Epithelial cell of proximal tubule (primary cell): ENCODE measurements around the gene SCCPDH. TPM values are rescaled to one million over a fixed set of nuclear protein-coding genes. Genes with fewer than 3 reads are reported as not detected.

Experiments
- DNase-seq: peaks from one replicate; pipeline ENCODE4 v3.0.0-alpha.2; 2011; ENCODE audit warnings: low read depth
- H3K4me3 ChIP-seq: 2 replicates; pipeline ENCODE4 v1.5.1; 2011; ENCODE audit warnings: low read depth, mild to moderate bottlenecking, low read length
- total RNA-seq: library from RNA; depleted of rRNA; stranded (reverse); fragments of >200 nt; gene quantifications from 2 replicates; pipeline ENCODE4 v1.2.3, GENCODE V29; 2015
- TF ChIP-seq, protein P1 (sequence below): conservative IDR thresholded peaks from 2 replicates; pipeline ENCODE4 v1.5.1; 2012; ENCODE audit warnings: low read depth, mild to moderate bottlenecking, low read length

Gene SCCPDH
- total RNA-seq, 1 donor from 2014 or later = 40.8 TPM

DNA sequence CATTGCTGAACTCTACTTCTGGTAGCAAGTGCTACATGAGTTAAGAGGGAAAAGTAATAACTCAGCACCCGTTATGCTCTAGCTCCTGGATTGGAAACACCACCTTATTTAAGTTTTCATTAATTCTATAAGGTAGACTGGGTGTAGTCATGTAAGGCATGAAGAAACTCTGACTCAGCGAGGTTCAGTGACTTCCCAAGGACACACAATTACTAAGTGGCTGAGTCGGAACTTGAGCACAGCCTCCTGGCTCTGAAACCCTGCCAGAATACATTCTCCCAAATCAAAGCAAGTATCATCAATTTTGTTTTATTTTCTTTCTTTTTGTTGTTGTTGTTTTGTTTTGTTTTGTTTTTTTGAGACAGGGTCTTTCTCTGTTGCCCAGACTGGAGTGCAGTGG lies 29.1 kb upstream of the SCCPDH start:
- DNase-seq = no peak
- H3K4me3 ChIP-seq = no peak overlapping the region
- TF ChIP-seq, protein P1, sequence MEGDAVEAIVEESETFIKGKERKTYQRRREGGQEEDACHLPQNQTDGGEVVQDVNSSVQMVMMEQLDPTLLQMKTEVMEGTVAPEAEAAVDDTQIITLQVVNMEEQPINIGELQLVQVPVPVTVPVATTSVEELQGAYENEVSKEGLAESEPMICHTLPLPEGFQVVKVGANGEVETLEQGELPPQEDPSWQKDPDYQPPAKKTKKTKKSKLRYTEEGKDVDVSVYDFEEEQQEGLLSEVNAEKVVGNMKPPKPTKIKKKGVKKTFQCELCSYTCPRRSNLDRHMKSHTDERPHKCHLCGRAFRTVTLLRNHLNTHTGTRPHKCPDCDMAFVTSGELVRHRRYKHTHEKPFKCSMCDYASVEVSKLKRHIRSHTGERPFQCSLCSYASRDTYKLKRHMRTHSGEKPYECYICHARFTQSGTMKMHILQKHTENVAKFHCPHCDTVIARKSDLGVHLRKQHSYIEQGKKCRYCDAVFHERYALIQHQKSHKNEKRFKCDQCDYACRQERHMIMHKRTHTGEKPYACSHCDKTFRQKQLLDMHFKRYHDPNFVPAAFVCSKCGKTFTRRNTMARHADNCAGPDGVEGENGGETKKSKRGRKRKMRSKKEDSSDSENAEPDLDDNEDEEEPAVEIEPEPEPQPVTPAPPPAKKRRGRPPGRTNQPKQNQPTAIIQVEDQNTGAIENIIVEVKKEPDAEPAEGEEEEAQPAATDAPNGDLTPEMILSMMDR = no peak

DNA sequence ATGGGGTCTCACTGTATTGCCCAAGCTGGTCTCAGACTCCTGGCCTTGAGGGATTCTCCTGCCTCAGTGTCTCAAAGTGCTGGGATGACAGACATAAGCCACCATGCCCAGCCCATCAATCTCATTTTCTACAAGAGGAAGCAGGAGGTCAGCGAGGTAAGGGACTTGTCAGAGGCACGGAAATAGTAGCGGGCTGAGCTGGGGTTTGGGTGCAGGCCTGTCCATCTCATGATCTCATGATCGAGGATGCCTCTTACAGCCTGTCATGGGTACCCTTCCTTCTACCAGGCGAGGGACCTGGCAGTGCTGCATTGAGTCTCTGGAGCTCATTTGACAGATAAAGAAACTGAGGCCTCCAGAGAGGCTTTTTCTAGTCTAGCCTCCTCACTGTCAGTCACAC lies 28.5 kb upstream of the SCCPDH start:
- TF ChIP-seq, protein P1 = no peak
- no peak for DNase-seq

DNA sequence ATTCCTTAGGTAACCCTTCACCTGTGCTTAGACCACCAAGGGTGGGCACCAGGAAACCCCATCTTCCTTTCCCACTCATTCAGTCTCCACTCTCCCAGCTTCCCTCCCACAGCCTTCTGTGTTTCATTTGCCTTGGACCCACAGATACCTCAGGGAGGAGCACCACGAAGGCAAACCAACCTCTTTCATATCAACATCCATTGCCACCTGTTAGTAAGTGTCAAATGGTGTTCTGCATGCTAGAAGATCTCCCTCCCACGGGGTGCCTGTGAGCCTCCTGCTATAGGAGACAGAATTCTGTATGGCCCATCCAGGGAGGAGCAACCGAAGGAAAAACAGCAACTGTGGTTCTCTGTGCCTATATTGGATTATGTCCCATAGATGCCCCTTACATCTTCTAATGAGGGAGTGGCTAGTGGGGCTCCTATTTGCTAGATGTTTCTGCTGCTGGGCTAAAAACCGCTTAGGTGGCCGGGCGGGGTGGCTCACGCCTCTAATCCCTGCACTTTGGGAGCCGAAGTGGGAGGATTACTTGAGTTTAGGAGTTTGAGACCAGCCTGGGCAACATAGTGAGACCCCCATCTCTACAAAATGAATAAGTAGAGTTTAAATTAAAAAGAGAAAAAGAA lies 25.6 kb upstream of the SCCPDH start:
- H3K4me3 ChIP-seq = peak overlapping the region; percentile 34
- DNase-seq = no peak

More for the DNA sequence above, 28.5 kb upstream of the SCCPDH start:
- H3K4me3 ChIP-seq = no peak overlapping the region

DNA sequence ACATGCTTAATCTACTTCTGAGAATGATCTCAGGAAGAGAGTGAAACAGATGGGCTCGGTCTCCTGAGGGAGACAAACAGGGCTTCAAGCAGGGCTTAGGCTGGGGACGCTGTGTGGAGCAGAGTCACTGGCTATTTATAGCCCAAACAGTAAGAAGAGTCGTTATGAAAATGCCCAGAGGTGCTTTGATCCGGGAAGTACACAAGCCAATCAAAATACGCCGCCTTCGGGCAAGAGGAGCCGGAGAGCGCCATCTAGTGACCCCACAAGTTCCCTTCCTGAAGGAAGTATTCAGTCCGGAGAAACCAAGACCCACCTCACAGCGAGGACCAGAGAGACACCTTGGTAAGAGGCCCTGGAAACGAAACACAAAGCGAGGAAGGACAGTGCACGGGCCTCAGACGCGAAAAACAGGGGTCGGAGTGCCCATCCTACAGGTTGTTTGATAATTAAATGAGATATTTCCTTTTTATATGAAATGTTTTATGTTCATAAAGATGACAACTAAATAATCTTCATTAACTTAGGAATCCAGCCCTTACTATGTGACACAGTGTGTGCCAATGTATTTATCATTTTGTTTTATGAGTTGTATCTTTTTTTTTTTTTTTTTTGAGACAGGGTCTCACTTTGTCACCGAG lies 25.0 kb upstream of the SCCPDH start:
- peak; percentile 63 for DNase-seq
- H3K4me3 ChIP-seq = peak overlapping the region; percentile 34
- TF ChIP-seq, protein P1 = peak; percentile 92

More for the DNA sequence above, 25.6 kb upstream of the SCCPDH start:
- TF ChIP-seq, protein P1 = no peak

DNA sequence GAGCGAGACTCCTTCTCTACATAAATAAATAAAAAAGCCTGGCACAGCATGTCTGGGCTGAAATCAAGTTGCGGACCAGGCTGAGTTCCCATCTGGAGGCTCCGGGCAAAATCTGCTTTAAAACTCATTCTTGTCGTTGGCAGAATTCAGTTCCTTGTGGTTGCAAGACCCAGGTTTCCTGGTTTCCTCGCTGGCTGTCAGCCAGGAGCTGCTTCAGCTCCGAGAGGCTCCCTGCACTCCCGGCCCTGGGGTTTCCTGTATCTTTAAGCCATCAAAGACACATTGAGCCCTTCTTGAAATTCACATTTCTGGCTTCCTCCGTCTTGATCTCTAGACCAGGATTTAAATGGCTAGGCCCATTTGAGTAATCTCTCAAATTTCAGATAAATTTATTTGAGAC lies 20.6 kb upstream of the SCCPDH start:
- TF ChIP-seq, protein P1 = no peak
- no peak for DNase-seq
- H3K4me3 ChIP-seq = no peak overlapping the region

DNA sequence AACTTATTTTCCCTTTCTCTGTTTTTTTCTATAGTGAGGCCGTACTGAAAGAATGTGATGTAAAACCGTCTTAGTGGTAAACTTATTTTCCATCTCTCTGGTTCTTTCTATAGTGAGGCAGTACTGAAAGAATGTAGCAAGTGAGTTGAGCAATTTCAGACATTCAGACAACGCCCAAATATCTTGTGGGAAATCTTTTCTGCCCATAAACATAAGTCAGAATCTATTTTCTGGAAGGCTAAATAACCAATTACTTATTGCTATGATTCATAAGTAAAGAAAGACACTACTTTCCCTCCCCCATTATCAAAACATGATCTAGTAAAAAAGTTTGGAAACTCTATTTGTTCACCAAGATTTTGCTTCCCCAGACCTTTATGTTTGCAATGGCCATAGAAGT lies 18.8 kb upstream of the SCCPDH start:
- no peak for DNase-seq

More for the DNA sequence above, 18.8 kb upstream of the SCCPDH start:
- H3K4me3 ChIP-seq = no peak overlapping the region
- TF ChIP-seq, protein P1 = no peak
